SU-DHL-6 (cell line): Measurements from ENCODE around the gene PHKA1.

ENCODE experiments used
- H2AFZ ChIP-seq: fragments of 200-600 bp; sonication (generic); 2 replicates; pipeline ENCODE4 v1.6.1; 2014; ENCODE audit warnings: low read depth, mild to moderate bottlenecking, moderate library complexity, mixed read lengths, antibody characterized with exemption, low read length; ENCODE audit not compliant: severe bottlenecking
- H3F3A ChIP-seq: fragments of 200-600 bp; shearing (Covaris generic); 2 replicates; pipeline ENCODE4 v1.6.0; 2016; ENCODE audit warnings: antibody characterized with exemption, mild to moderate bottlenecking; ENCODE audit not compliant: insufficient read depth
- H3K27ac ChIP-seq: fragments of 200-600 bp; sonication (generic); 2 replicates; pipeline ENCODE4 v1.5.1; 2016; ENCODE audit warnings: low read depth, mild to moderate bottlenecking, low read length, moderate library complexity, mixed read lengths
- H3K27me3 ChIP-seq: fragments of 200-600 bp; sonication (generic), shearing (Covaris generic); 2 replicates; pipeline ENCODE4 v1.6.0; 2014; ENCODE audit warnings: mild to moderate bottlenecking, low read length
- H3K36me3 ChIP-seq: fragments of 200-600 bp; sonication (generic); 2 replicates; pipeline ENCODE4 v1.6.1; 2014; ENCODE audit warnings: mild to moderate bottlenecking, low read length, mixed read lengths
- H3K4me2 ChIP-seq: fragments of 300-600, 200-600 bp; shearing (Covaris generic), sonication (generic); 2 replicates; pipeline ENCODE4 v1.6.0; 2014; ENCODE audit warnings: low read length, low read depth, mild to moderate bottlenecking; ENCODE audit not compliant: poor library complexity, severe bottlenecking
- H3K4me3 ChIP-seq: fragments of 200-600 bp; sonication (generic); 2 replicates; pipeline ENCODE4 v1.5.1; 2014; ENCODE audit warnings: antibody characterized with exemption, low read length, mild to moderate bottlenecking, mixed read lengths; ENCODE audit not compliant: insufficient read depth, poor library complexity, severe bottlenecking
- H3K79me2 ChIP-seq: fragments of 200-600 bp; sonication (generic); 2 replicates; pipeline ENCODE4 v1.6.1; 2014; ENCODE audit warnings: mild to moderate bottlenecking, low read length, moderate library complexity; ENCODE audit not compliant: insufficient read depth
- H3K9ac ChIP-seq: fragments of 200-600 bp; sonication (generic); 2 replicates; pipeline ENCODE4 v1.7.0; 2014; ENCODE audit warnings: mild to moderate bottlenecking, low read length
- H3K9me2 ChIP-seq: fragments of 200-600 bp; sonication (generic); replicated peaks from 2 replicates; pipeline ENCODE4 v1.6.1; 2014; ENCODE audit warnings: low read length; ENCODE audit not compliant: insufficient read depth
- H3K9me3 ChIP-seq: fragments of 200-600 bp; sonication (generic); 2 replicates; pipeline ENCODE4 v1.6.1; 2014; ENCODE audit warnings: low read length, mixed read lengths; ENCODE audit not compliant: insufficient read depth
- H4K20me1 ChIP-seq: fragments of 200-600 bp; sonication (generic); 2 replicates; pipeline ENCODE4 v1.6.1; 2014; ENCODE audit warnings: low read depth, mild to moderate bottlenecking, antibody characterized with exemption, low read length, moderate library complexity, mixed read lengths
- EZH2phosphoT487 ChIP-seq: fragments of 200-600 bp; sonication (generic), shearing (Covaris generic); conservative IDR thresholded peaks from 2 replicates; pipeline ENCODE4 v1.6.1; 2018; ENCODE audit warnings: mild to moderate bottlenecking, antibody characterized with exemption, low read length, moderate library complexity, mixed read lengths
- TF ChIP-seq, protein P1 (sequence below): fragments of 200-600 bp; sonication (generic); IDR thresholded peaks from one replicate; pipeline ENCODE4 v1.5.1; 2017; ENCODE audit warnings: antibody characterized with exemption, mild to moderate bottlenecking, low read length, moderate library complexity; ENCODE audit not compliant: insufficient read depth, poor library complexity, severe bottlenecking

The PHKA1 gene

GRCh38 chrX:72727846-72728245 lies 13.7 kb upstream of the PHKA1 start:
- H3F3A ChIP-seq, result no peaks in the 10 kb centered on the region
- H3K9ac ChIP-seq, result no peak overlapping the region
- H3K27me3 ChIP-seq, result no peaks in the 10 kb centered on the region
- no peaks in the 10 kb centered on the region for H3K36me3 ChIP-seq
- no peaks in the 10 kb centered on the region for H4K20me1 ChIP-seq
- H3K27ac ChIP-seq, result no peak overlapping the region
- no peaks in the 10 kb centered on the region for H3K79me2 ChIP-seq
- no peak for TF ChIP-seq EZH2phosphoT487
- TF ChIP-seq, protein P1, sequence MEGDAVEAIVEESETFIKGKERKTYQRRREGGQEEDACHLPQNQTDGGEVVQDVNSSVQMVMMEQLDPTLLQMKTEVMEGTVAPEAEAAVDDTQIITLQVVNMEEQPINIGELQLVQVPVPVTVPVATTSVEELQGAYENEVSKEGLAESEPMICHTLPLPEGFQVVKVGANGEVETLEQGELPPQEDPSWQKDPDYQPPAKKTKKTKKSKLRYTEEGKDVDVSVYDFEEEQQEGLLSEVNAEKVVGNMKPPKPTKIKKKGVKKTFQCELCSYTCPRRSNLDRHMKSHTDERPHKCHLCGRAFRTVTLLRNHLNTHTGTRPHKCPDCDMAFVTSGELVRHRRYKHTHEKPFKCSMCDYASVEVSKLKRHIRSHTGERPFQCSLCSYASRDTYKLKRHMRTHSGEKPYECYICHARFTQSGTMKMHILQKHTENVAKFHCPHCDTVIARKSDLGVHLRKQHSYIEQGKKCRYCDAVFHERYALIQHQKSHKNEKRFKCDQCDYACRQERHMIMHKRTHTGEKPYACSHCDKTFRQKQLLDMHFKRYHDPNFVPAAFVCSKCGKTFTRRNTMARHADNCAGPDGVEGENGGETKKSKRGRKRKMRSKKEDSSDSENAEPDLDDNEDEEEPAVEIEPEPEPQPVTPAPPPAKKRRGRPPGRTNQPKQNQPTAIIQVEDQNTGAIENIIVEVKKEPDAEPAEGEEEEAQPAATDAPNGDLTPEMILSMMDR, result no peak
- H3K9me2 ChIP-seq, result no peaks in the 10 kb centered on the region
- no peak overlapping the region for H2AFZ ChIP-seq
- no peak overlapping the region for H3K4me2 ChIP-seq
- H3K4me3 ChIP-seq, result no peak overlapping the region
- no peaks in the 10 kb centered on the region for H3K9me3 ChIP-seq

GRCh38 chrX:72716766-72717165 lies 2.7 kb upstream of the PHKA1 start:
- TF ChIP-seq, protein P1, result no peak
- no peak for TF ChIP-seq EZH2phosphoT487
- Histone ChIP-seq H4K20me1 (no peaks in the 10 kb centered on the region), H3K27ac (no peak overlapping the region), H3K79me2 (no peaks in the 10 kb centered on the region), H3K9me2 (no peaks in the 10 kb centered on the region), H3K4me3 (no peak overlapping the region), H3K9ac (no peak overlapping the region), H3K36me3 (no peaks in the 10 kb centered on the region), H3K4me2 (no peak overlapping the region), H3F3A (no peaks in the 10 kb centered on the region), H2AFZ (no peak overlapping the region), H3K9me3 (no peaks in the 10 kb centered on the region), H3K27me3 (no peaks in the 10 kb centered on the region)

DNA sequence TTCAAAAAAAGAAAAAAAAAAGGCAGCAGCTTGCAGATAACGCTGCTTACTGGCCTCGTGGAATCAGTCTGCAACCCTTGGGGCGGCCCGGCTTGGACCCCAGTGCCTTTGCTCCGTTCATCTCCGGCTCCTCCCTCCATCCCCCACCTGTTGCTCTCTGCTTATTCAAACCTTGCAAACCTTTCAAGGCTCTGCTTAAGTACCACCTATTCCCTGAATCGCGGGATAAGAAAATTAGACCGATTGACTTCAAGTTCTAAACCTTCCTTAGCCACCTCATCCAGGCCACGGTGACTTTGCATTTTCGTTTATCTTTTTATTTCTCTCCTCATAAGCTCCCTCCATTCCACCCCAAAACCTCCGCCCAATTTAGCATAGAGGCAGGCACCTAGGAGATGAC lies 1.4 kb upstream of the PHKA1 start:
- no peaks in the 10 kb centered on the region for H3K79me2 ChIP-seq
- H3K9ac ChIP-seq, result no peak overlapping the region

More for the DNA sequence above, 1.4 kb upstream of the PHKA1 start:
- Histone ChIP-seq H3K36me3 (no peaks in the 10 kb centered on the region), H3K27me3 (no peaks in the 10 kb centered on the region), H3K4me2 (no peak overlapping the region), H3F3A (no peaks in the 10 kb centered on the region), H3K9me2 (no peaks in the 10 kb centered on the region), H3K4me3 (no peak overlapping the region), H2AFZ (no peak overlapping the region), H3K27ac (no peak overlapping the region), H3K9me3 (no peaks in the 10 kb centered on the region), H4K20me1 (no peaks in the 10 kb centered on the region)
- TF ChIP-seq, protein P1, result no peak
- no peak for TF ChIP-seq EZH2phosphoT487
